GM23338 (cell line): ENCODE measurements around the gene SUN2. TPM values are rescaled to one million over a fixed set of nuclear protein-coding genes. Genes with fewer than 3 reads are reported as not detected.

Experiments used
- ATAC-seq: fragments of 200-7000 bp; cut with Tn5 transposase; 3 replicates; pipeline ENCODE4 v1.9.1; 2020
- DNase-seq: peaks from one replicate; pipeline ENCODE4 v3.0.0-alpha.2; 2015; ENCODE audit warnings: low spot score
- H2AFZ ChIP-seq: fragments of 200-600 bp; sonication (generic); 2 replicates; pipeline ENCODE4 v1.8.0; 2016; ENCODE audit warnings: antibody characterized with exemption, mild to moderate bottlenecking, moderate library complexity
- H3F3A ChIP-seq: fragments of 200-600 bp; sonication (generic); replicated peaks from 2 replicates; pipeline ENCODE4 v1.8.0; 2017; ENCODE audit warnings: antibody characterized with exemption, mixed run types, low read depth
- H3K27ac ChIP-seq: fragments of 200-600 bp; sonication (generic); 2 replicates; pipeline ENCODE4 v1.6.1; 2016; ENCODE audit warnings: low read depth
- H3K27me3 ChIP-seq: fragments of 200-600 bp; sonication (generic); 2 replicates; pipeline ENCODE4 v1.8.0; 2016; ENCODE audit warnings: mild to moderate bottlenecking, mixed run types, moderate library complexity; ENCODE audit not compliant: insufficient read depth
- H3K36me3 ChIP-seq: fragments of 200-600 bp; sonication (generic); 2 replicates; pipeline ENCODE4 v1.8.0; 2016; ENCODE audit warnings: mild to moderate bottlenecking; ENCODE audit not compliant: insufficient read depth
- H3K4me1 ChIP-seq: fragments of 200-600 bp; sonication (generic); 2 replicates; pipeline ENCODE4 v1.8.0; 2016; ENCODE audit warnings: mild to moderate bottlenecking, moderate library complexity; ENCODE audit not compliant: insufficient read depth
- H3K4me2 ChIP-seq: fragments of 200-600 bp; sonication (generic); 2 replicates; pipeline ENCODE4 v1.7.1; 2017; ENCODE audit warnings: mixed run types
- H3K4me3 ChIP-seq: fragments of 200-600 bp; sonication (generic); 2 replicates; pipeline ENCODE4 v1.6.1; 2016; ENCODE audit warnings: mixed run types
- H3K79me2 ChIP-seq: fragments of 200-600 bp; sonication (generic); replicated peaks from 2 replicates; pipeline ENCODE4 v1.8.0; 2017; ENCODE audit warnings: mild to moderate bottlenecking; ENCODE audit not compliant: insufficient read depth
- H3K9me2 ChIP-seq: fragments of 200-600 bp; sonication (generic); 2 replicates; pipeline ENCODE4 v1.8.0; 2017; ENCODE audit not compliant: insufficient read depth
- H4K20me1 ChIP-seq: fragments of 200-600 bp; sonication (generic); replicated peaks from 2 replicates; pipeline ENCODE4 v1.8.0; 2017; ENCODE audit warnings: mild to moderate bottlenecking; ENCODE audit not compliant: insufficient read depth
- H3K27ac Mint-ChIP-seq: 2 replicates; pipeline ENCODE4 v1.8.0; 2020; ENCODE audit warnings: inconsistent platforms, mild to moderate bottlenecking, moderate library complexity, mixed read lengths
- H3K27me3 Mint-ChIP-seq: 3 replicates; pipeline ENCODE4 v1.8.0; 2022; ENCODE audit warnings: low read depth, mild to moderate bottlenecking, moderate library complexity, mixed read lengths, inconsistent platforms; ENCODE audit not compliant: insufficient read depth, poor library complexity
- H3K36me3 Mint-ChIP-seq: 3 replicates; pipeline ENCODE4 v1.8.0; 2021; ENCODE audit warnings: low read depth, mild to moderate bottlenecking, inconsistent platforms, moderate library complexity, mixed read lengths
- H3K4me1 Mint-ChIP-seq: 3 replicates; pipeline ENCODE4 v1.8.0; 2020; ENCODE audit warnings: mild to moderate bottlenecking, inconsistent platforms, mixed read lengths
- H3K4me3 Mint-ChIP-seq: 3 replicates; pipeline ENCODE4 v1.8.0; 2021; ENCODE audit warnings: moderate library complexity, mild to moderate bottlenecking, inconsistent platforms, mixed read lengths
- H3K9me3 Mint-ChIP-seq: 3 replicates; pipeline ENCODE4 v1.8.0; 2020; ENCODE audit warnings: moderate library complexity, mild to moderate bottlenecking, inconsistent platforms, mixed read lengths
- CREB1 ChIP-seq: fragments of 250-450 bp; sonication (Bioruptor Pico); IDR thresholded peaks from 2 replicates; pipeline ENCODE4 v1.5.0; 2020; ENCODE audit warnings: low read depth, mild to moderate bottlenecking, moderate library complexity
- EZH2 ChIP-seq: fragments of 200-600 bp; sonication (generic); IDR thresholded peaks from one replicate; pipeline ENCODE4 v1.8.0; 2017; ENCODE audit warnings: antibody characterized with exemption, mild to moderate bottlenecking, low read depth; ENCODE audit not compliant: unreplicated experiment
- EZH2phosphoT487 ChIP-seq: fragments of 200-600 bp; sonication (generic); IDR thresholded peaks from one replicate; pipeline ENCODE4 v1.8.1; 2018; ENCODE audit warnings: antibody characterized with exemption; ENCODE audit not compliant: unreplicated experiment
- JUNB ChIP-seq: IDR thresholded peaks from one replicate; pipeline ENCODE4 v1.6.1; 2016; ENCODE audit warnings: antibody characterized with exemption; ENCODE audit not compliant: unreplicated experiment
- POLR2AphosphoS5 ChIP-seq: IDR thresholded peaks from 2 replicates; pipeline ENCODE4 v1.6.1; 2016; ENCODE audit warnings: antibody characterized with exemption, low read depth
- STAT1 ChIP-seq: IDR thresholded peaks from one replicate; pipeline ENCODE4 v1.6.1; 2016; ENCODE audit warnings: antibody characterized with exemption; ENCODE audit not compliant: unreplicated experiment
- polyA plus RNA-seq: library from polyadenylated mRNA; unstranded; fragments of >200 nt; fragmentation: Nextera tagmentation; extraction: Ambion mirVana; gene quantifications from 2 replicates; pipeline ENCODE4 v1.2.1, GENCODE V29; 2016
- total RNA-seq: library from RNA; depleted of rRNA; stranded (reverse); fragments of >200 nt; shearing (Covaris generic); gene quantifications from 2 replicates; pipeline ENCODE4 v1.2.3, GENCODE V29; 2014
- TF ChIP-seq, protein P1 (sequence below): fragments of 250-450 bp; sonication (Bioruptor Pico); IDR thresholded peaks from 2 replicates; pipeline ENCODE4 v1.5.0; 2020; ENCODE audit warnings: mild to moderate bottlenecking, moderate library complexity
- TF ChIP-seq, protein P2 (sequence below): IDR thresholded peaks from 2 replicates; pipeline ENCODE4 v1.6.1; 2016; ENCODE audit warnings: antibody characterized with exemption
- TF ChIP-seq, protein P3 (sequence below): IDR thresholded peaks from one replicate; pipeline ENCODE4 v1.6.1; 2018; ENCODE audit warnings: antibody characterized with exemption; ENCODE audit not compliant: unreplicated experiment
- TF ChIP-seq, protein P4 (sequence below), 2 experiments: fragments of 200-600 bp in 1 of 2; sonication (generic) in 1 of 2; conservative IDR thresholded peaks; 2 replicates each; pipeline versions ENCODE4 v1.5.1 to v1.6.1; 2016 to 2017; ENCODE audit warnings: antibody characterized with exemption in 2 of 2, low read depth in 2 of 2, mild to moderate bottlenecking in 2 of 2, moderate library complexity in 1 of 2

The SUN2 gene
- total and polyA plus RNA-seq, 2 experiments from 2014 or later = 7.2 to 17.6 TPM

DNA sequence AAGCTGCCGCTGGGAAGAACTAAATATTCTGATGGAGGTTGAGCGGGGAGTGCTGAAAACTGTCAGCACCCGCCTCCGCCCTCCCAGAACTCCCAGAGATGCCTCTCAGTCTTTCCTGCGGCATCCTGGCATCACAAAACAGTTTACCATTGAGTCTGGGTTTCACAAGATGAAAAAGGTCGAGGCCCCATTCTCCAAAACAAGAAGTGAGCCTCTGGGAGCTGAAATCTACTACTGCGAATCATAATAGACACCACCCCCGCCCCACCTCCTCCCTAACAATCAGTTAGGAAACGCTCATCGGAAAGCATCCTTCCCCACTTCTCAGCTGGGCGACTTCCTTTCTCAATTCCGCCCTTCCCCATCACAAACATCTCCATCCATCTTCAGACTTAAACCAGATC, 1.0 kb downstream of the SUN2 start (continued):
- TF ChIP-seq, protein P1, sequence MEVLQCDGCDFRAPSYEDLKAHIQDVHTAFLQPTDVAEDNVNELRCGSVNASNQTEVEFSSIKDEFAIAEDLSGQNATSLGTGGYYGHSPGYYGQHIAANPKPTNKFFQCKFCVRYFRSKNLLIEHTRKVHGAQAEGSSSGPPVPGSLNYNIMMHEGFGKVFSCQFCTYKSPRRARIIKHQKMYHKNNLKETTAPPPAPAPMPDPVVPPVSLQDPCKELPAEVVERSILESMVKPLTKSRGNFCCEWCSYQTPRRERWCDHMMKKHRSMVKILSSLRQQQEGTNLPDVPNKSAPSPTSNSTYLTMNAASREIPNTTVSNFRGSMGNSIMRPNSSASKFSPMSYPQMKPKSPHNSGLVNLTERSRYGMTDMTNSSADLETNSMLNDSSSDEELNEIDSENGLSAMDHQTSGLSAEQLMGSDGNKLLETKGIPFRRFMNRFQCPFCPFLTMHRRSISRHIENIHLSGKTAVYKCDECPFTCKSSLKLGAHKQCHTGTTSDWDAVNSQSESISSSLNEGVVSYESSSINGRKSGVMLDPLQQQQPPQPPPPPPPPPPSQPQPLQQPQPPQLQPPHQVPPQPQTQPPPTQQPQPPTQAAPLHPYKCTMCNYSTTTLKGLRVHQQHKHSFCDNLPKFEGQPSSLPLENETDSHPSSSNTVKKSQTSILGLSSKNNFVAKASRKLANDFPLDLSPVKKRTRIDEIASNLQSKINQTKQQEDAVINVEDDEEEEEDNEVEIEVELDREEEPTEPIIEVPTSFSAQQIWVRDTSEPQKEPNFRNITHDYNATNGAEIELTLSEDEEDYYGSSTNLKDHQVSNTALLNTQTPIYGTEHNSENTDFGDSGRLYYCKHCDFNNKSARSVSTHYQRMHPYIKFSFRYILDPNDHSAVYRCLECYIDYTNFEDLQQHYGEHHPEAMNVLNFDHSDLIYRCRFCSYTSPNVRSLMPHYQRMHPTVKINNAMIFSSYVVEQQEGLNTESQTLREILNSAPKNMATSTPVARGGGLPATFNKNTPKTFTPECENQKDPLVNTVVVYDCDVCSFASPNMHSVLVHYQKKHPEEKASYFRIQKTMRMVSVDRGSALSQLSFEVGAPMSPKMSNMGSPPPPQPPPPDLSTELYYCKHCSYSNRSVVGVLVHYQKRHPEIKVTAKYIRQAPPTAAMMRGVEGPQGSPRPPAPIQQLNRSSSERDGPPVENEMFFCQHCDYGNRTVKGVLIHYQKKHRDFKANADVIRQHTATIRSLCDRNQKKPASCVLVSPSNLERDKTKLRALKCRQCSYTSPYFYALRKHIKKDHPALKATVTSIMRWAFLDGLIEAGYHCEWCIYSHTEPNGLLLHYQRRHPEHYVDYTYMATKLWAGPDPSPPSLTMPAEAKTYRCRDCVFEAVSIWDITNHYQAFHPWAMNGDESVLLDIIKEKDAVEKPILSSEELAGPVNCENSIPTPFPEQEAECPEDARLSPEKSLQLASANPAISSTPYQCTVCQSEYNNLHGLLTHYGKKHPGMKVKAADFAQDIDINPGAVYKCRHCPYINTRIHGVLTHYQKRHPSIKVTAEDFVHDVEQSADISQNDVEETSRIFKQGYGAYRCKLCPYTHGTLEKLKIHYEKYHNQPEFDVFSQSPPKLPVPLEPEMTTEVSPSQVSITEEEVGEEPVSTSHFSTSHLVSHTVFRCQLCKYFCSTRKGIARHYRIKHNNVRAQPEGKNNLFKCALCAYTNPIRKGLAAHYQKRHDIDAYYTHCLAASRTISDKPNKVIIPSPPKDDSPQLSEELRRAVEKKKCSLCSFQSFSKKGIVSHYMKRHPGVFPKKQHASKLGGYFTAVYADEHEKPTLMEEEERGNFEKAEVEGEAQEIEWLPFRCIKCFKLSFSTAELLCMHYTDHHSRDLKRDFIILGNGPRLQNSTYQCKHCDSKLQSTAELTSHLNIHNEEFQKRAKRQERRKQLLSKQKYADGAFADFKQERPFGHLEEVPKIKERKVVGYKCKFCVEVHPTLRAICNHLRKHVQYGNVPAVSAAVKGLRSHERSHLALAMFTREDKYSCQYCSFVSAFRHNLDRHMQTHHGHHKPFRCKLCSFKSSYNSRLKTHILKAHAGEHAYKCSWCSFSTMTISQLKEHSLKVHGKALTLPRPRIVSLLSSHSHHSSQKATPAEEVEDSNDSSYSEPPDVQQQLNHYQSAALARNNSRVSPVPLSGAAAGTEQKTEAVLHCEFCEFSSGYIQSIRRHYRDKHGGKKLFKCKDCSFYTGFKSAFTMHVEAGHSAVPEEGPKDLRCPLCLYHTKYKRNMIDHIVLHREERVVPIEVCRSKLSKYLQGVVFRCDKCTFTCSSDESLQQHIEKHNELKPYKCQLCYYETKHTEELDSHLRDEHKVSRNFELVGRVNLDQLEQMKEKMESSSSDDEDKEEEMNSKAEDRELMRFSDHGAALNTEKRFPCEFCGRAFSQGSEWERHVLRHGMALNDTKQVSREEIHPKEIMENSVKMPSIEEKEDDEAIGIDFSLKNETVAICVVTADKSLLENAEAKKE (CRISPR knock-in tag) = no peak

DNA sequence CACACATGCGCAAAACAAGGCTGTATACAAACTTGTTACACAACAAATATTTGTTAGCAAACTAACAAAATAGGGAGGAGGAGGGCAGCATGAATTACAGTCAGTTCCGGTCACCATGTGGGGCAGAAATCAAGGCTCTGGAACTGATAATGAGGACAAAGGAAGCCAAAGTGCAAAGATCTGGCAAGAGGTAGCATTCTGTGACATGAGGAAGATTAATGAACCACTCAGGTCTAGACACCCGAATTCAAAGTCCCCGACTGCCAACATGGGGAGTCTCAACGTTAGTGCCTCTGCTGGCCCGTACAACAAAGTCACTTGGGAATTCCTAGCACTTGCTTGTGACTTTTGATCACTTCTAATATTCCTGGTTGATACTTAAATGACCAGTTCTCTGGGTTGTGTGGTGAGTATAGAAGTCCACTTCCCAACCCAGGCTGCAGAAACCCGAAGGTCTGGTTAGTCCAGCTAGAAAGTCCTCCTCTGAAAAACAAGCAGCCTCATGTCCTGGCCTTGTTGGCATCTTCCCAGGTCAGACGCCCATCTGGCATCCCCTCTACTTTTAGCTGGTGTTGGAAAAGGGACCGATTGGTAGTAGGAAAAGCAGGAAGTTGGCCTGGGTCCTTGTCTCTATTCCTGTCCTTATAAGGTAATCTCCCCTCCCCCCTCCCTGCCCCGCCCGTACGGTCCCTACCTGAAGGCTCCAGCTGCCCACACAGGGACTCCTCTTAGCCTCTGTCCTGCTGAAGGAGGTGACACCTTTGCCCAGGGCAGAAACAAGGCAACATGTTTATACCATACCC, 1.6 kb downstream of the SUN2 start:
- H3K4me3 ChIP-seq = peak overlapping the region; percentile 77
- no peaks in the 10 kb centered on the region; the same call in 2 of the 3 replicates for H3K9me3 Mint-ChIP-seq
- H2AFZ ChIP-seq = peak overlapping the region; percentile 18; the same call in 1 of the 2 replicates
- DNase-seq (peak; percentile 84), ATAC-seq (peak; percentile 68)
- H3K4me2 ChIP-seq = peak overlapping the region; percentile 99
- peaks cover 18% of the 10 kb centered on the region; the same call in 2 of the 3 replicates for H3K4me1 Mint-ChIP-seq
- H3K27me3 Mint-ChIP-seq = peaks cover 15% of the 10 kb centered on the region
- no peaks in the 10 kb centered on the region for H3K79me2 ChIP-seq
- H3K4me1 ChIP-seq = peaks cover 21% of the 10 kb centered on the region; the same call in 1 of the 2 replicates
- no peaks in the 10 kb centered on the region for H3K36me3 ChIP-seq
- H3K4me3 Mint-ChIP-seq = peak overlapping the region; percentile 71
- H3K9me2 ChIP-seq = no peaks in the 10 kb centered on the region
- peaks cover 3% of the 10 kb centered on the region; the same call in 2 of the 3 replicates for H3K36me3 Mint-ChIP-seq
- H4K20me1 ChIP-seq = no peaks in the 10 kb centered on the region
- peaks cover 3% of the 10 kb centered on the region; the same call in 1 of the 2 replicates for H3F3A ChIP-seq
- no peak overlapping the region for H3K27ac Mint-ChIP-seq
- no peak overlapping the region for H3K27ac ChIP-seq
- H3K27me3 ChIP-seq = peaks cover 14% of the 10 kb centered on the region; the same call in 1 of the 2 replicates
- TF ChIP-seq STAT1 (no peak), CREB1 (CRISPR knock-in tag) (no peak), EZH2 (no peak), EZH2phosphoT487 (no peak), POLR2AphosphoS5 (no peak), JUNB (no peak)
- TF ChIP-seq, protein P2, sequence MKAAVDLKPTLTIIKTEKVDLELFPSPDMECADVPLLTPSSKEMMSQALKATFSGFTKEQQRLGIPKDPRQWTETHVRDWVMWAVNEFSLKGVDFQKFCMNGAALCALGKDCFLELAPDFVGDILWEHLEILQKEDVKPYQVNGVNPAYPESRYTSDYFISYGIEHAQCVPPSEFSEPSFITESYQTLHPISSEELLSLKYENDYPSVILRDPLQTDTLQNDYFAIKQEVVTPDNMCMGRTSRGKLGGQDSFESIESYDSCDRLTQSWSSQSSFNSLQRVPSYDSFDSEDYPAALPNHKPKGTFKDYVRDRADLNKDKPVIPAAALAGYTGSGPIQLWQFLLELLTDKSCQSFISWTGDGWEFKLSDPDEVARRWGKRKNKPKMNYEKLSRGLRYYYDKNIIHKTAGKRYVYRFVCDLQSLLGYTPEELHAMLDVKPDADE = no peak
- TF ChIP-seq, protein P3, sequence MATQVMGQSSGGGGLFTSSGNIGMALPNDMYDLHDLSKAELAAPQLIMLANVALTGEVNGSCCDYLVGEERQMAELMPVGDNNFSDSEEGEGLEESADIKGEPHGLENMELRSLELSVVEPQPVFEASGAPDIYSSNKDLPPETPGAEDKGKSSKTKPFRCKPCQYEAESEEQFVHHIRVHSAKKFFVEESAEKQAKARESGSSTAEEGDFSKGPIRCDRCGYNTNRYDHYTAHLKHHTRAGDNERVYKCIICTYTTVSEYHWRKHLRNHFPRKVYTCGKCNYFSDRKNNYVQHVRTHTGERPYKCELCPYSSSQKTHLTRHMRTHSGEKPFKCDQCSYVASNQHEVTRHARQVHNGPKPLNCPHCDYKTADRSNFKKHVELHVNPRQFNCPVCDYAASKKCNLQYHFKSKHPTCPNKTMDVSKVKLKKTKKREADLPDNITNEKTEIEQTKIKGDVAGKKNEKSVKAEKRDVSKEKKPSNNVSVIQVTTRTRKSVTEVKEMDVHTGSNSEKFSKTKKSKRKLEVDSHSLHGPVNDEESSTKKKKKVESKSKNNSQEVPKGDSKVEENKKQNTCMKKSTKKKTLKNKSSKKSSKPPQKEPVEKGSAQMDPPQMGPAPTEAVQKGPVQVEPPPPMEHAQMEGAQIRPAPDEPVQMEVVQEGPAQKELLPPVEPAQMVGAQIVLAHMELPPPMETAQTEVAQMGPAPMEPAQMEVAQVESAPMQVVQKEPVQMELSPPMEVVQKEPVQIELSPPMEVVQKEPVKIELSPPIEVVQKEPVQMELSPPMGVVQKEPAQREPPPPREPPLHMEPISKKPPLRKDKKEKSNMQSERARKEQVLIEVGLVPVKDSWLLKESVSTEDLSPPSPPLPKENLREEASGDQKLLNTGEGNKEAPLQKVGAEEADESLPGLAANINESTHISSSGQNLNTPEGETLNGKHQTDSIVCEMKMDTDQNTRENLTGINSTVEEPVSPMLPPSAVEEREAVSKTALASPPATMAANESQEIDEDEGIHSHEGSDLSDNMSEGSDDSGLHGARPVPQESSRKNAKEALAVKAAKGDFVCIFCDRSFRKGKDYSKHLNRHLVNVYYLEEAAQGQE = no peak
- TF ChIP-seq, protein P4, sequence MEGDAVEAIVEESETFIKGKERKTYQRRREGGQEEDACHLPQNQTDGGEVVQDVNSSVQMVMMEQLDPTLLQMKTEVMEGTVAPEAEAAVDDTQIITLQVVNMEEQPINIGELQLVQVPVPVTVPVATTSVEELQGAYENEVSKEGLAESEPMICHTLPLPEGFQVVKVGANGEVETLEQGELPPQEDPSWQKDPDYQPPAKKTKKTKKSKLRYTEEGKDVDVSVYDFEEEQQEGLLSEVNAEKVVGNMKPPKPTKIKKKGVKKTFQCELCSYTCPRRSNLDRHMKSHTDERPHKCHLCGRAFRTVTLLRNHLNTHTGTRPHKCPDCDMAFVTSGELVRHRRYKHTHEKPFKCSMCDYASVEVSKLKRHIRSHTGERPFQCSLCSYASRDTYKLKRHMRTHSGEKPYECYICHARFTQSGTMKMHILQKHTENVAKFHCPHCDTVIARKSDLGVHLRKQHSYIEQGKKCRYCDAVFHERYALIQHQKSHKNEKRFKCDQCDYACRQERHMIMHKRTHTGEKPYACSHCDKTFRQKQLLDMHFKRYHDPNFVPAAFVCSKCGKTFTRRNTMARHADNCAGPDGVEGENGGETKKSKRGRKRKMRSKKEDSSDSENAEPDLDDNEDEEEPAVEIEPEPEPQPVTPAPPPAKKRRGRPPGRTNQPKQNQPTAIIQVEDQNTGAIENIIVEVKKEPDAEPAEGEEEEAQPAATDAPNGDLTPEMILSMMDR (conservative IDR thresholded peaks at IDR 0.05; ENCODE audit: low read depth in 2 of 2) = no peak
